HG03280 (cell line): ENCODE data around the gene SAMD8.

Experiments used
- ATAC-seq: cut with Tn5 transposase; IDR thresholded peaks from one replicate; pipeline ENCODE4 v1.9.1; 2021; ENCODE audit warnings: mild to moderate bottlenecking, moderate library complexity; ENCODE audit not compliant: unreplicated experiment

The SAMD8 gene

GRCh38 chr10:75084834-75085384 is 26.5 kb upstream of the SAMD8 start:
- no peak for ATAC-seq

GRCh38 chr10:75086278-75086934 is 25.1 kb upstream of the SAMD8 start:
- no peak for ATAC-seq

- no peak for ATAC-seq
Measured at GRCh38 chr10:75088640-75089039, 22.8 kb upstream of the SAMD8 start.

- ATAC-seq = no peak
Measured at GRCh38 chr10:75089634-75090033, 21.8 kb upstream of the SAMD8 start.

GRCh38 chr10:75091146-75091545 is 20.3 kb upstream of the SAMD8 start:
- no peak for ATAC-seq

GRCh38 chr10:75094465-75094864 is 17.0 kb upstream of the SAMD8 start:
- no peak for ATAC-seq

- no peak for ATAC-seq
Measured at GRCh38 chr10:75095631-75096030, 15.8 kb upstream of the SAMD8 start.

- no peak for ATAC-seq
Measured at GRCh38 chr10:75096749-75097148, 14.7 kb upstream of the SAMD8 start.

- no peak for ATAC-seq
Measured at GRCh38 chr10:75097666-75098285, 13.7 kb upstream of the SAMD8 start.

GRCh38 chr10:75098902-75099673 is 12.4 kb upstream of the SAMD8 start:
- no peak for ATAC-seq

- peak; percentile 87 for ATAC-seq
Measured at GRCh38 chr10:75099952-75100763, 11.3 kb upstream of the SAMD8 start.

- no peak for ATAC-seq
Measured at GRCh38 chr10:75100764-75101291, 10.6 kb upstream of the SAMD8 start.

GRCh38 chr10:75101416-75102251 is 9.8 kb upstream of the SAMD8 start:
- ATAC-seq = no peak

GRCh38 chr10:75102830-75103673 is 8.4 kb upstream of the SAMD8 start:
- no peak for ATAC-seq

- ATAC-seq = no peak
Measured at GRCh38 chr10:75103881-75104686, 7.4 kb upstream of the SAMD8 start.

- ATAC-seq = no peak
Measured at GRCh38 chr10:75104842-75105241, 6.6 kb upstream of the SAMD8 start.

- no peak for ATAC-seq
Measured at GRCh38 chr10:75105576-75106197, 5.8 kb upstream of the SAMD8 start.

- ATAC-seq = no peak
Measured at GRCh38 chr10:75106242-75106641, 5.2 kb upstream of the SAMD8 start.
